Immature natural killer cell (primary cell): ENCODE data around the gene SCUBE3. TPM values are rescaled to one million over a fixed set of nuclear protein-coding genes. Genes with fewer than 3 reads are reported as not detected.

ENCODE experiments used
- DNase-seq, 3 donors: peaks; one replicate each; pipeline ENCODE4 v3.0.0; 2022; ENCODE audit warnings: mixed read lengths in 1 of 3
- H3K27ac Mint-ChIP-seq, 6 donors: one replicate each; pipeline ENCODE4 v1.8.0; 2020; ENCODE audit warnings: mixed read lengths in 6 of 6, mild to moderate bottlenecking in 5 of 6, inconsistent platforms in 4 of 6, moderate library complexity in 3 of 6
- H3K27me3 Mint-ChIP-seq, 3 donors: one replicate each; pipeline ENCODE4 v1.8.0; 2020 to 2021; ENCODE audit warnings: low read depth in 3 of 3, mild to moderate bottlenecking in 3 of 3, mixed read lengths in 3 of 3, moderate library complexity in 3 of 3, inconsistent platforms in 1 of 3
- H3K36me3 Mint-ChIP-seq, 3 donors: one replicate each; pipeline ENCODE4 v1.8.0; 2020; ENCODE audit warnings: mixed read lengths in 3 of 3, inconsistent platforms in 2 of 3, mild to moderate bottlenecking in 2 of 3
- H3K4me1 Mint-ChIP-seq, 2 donors: one replicate each; pipeline ENCODE4 v1.8.0; 2020; ENCODE audit warnings: inconsistent platforms in 2 of 2, mild to moderate bottlenecking in 2 of 2, mixed read lengths in 2 of 2, moderate library complexity in 1 of 2
- H3K4me3 Mint-ChIP-seq, 5 donors: one replicate each; pipeline ENCODE4 v1.8.0; 2020; ENCODE audit warnings: mild to moderate bottlenecking in 5 of 5, mixed read lengths in 5 of 5, inconsistent platforms in 3 of 5, moderate library complexity in 3 of 5
- H3K9me3 Mint-ChIP-seq, 6 donors: one replicate each; pipeline ENCODE4 v1.8.0; 2020; ENCODE audit warnings: mild to moderate bottlenecking in 6 of 6, mixed read lengths in 6 of 6, inconsistent platforms in 4 of 6, moderate library complexity in 3 of 6
- polyA plus RNA-seq, 3 donors: library from polyadenylated mRNA; unstranded; fragments of 300-500 nt; fragmentation: Illumina TruSeq; gene quantifications; one replicate each; pipeline ENCODE4 v1.2.3, GENCODE V29; 2021

Gene SCUBE3
- polyA plus RNA-seq, 3 donors from 2014 or later, result 0.02 to 0.29 TPM; not detected in 1

GRCh38 chr6:35206346-35206745 is 7.4 kb upstream of the SCUBE3 start:
- H3K27me3 Mint-ChIP-seq, result peaks cover 2 to 11% (median 6%) of the 10 kb centered on the region in 3 donors
- H3K9me3 Mint-ChIP-seq, result no peaks in the 10 kb centered on the region
- H3K4me3 Mint-ChIP-seq, result no peak overlapping the region
- no peak for DNase-seq
- H3K4me1 Mint-ChIP-seq, result no peaks in the 10 kb centered on the region
- H3K27ac Mint-ChIP-seq, result no peak overlapping the region
- no peaks in the 10 kb centered on the region for H3K36me3 Mint-ChIP-seq

GRCh38 chr6:35208419-35208818 is 5.3 kb upstream of the SCUBE3 start:
- Mint-ChIP-seq H3K27ac (no peak overlapping the region), H3K9me3 (no peaks in the 10 kb centered on the region), H3K36me3 (peaks cover 0 to 4% (median 0%) of the 10 kb centered on the region in 3 donors), H3K27me3 (peaks cover 11 to 23% (median 17%) of the 10 kb centered on the region in 3 donors), H3K4me1 (peaks cover 7 to 8% of the 10 kb centered on the region in 2 donors), H3K4me3 (no peak overlapping the region)
- no peak for DNase-seq

DNA sequence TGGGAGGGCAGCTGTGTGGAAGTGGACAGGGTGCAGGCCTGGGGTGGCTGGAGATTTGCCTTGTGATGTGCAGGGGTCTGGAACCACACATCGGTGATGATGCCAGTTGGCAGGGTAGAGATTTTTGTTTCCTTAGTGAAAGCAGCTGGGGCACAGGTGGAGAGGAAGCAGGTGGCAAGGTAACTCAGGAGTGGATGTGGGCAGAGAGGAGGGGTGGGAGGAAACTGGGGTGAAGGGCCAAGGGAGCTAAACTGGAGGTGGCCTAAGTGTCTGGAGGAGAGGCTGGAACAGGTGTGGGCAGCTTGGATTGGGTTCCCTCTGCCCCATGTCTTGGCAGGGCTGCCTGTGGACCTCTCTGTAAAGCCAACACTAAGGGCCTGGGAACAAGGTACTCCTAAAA is 4.7 kb upstream of the SCUBE3 start:
- peaks cover 0 to 4% (median 0%) of the 10 kb centered on the region in 3 donors for H3K36me3 Mint-ChIP-seq
- peaks cover 11 to 26% (median 17%) of the 10 kb centered on the region in 3 donors for H3K27me3 Mint-ChIP-seq
- no peak overlapping the region for H3K27ac Mint-ChIP-seq
- DNase-seq, result no peak
- no peak overlapping the region for H3K4me3 Mint-ChIP-seq
- peaks cover 8 to 9% of the 10 kb centered on the region in 2 donors for H3K4me1 Mint-ChIP-seq
- H3K9me3 Mint-ChIP-seq, result no peaks in the 10 kb centered on the region

- Mint-ChIP-seq H3K4me1 (peaks cover 9% of the 10 kb centered on the region in 2 donors), H3K36me3 (peaks cover 0 to 4% (median 0%) of the 10 kb centered on the region in 3 donors)
- DNase-seq, result no peak
These were observed 4.0 kb upstream of the SCUBE3 start for GRCh38 chr6:35209622-35210247.

GRCh38 chr6:35213298-35213791 is 411 bp upstream of the SCUBE3 start:
- H3K36me3 Mint-ChIP-seq, result peaks cover 0 to 4% (median 4%) of the 10 kb centered on the region in 3 donors
- DNase-seq, result no peak
- H3K27ac Mint-ChIP-seq, result no peak overlapping the region
- H3K4me3 Mint-ChIP-seq, result peak overlapping the region; percentile 47 to 84 (median 77)
- H3K9me3 Mint-ChIP-seq, result no peaks in the 10 kb centered on the region
- H3K4me1 Mint-ChIP-seq, result peaks cover 9 to 14% of the 10 kb centered on the region in 2 donors
- peaks cover 18 to 40% (median 29%) of the 10 kb centered on the region in 3 donors for H3K27me3 Mint-ChIP-seq

More at GRCh38 chr6:35209622-35210247, 4.0 kb upstream of the SCUBE3 start:
- Mint-ChIP-seq H3K27ac (no peak overlapping the region), H3K9me3 (no peaks in the 10 kb centered on the region), H3K4me3 (no peak overlapping the region), H3K27me3 (peaks cover 11 to 26% (median 19%) of the 10 kb centered on the region in 3 donors)

DNA sequence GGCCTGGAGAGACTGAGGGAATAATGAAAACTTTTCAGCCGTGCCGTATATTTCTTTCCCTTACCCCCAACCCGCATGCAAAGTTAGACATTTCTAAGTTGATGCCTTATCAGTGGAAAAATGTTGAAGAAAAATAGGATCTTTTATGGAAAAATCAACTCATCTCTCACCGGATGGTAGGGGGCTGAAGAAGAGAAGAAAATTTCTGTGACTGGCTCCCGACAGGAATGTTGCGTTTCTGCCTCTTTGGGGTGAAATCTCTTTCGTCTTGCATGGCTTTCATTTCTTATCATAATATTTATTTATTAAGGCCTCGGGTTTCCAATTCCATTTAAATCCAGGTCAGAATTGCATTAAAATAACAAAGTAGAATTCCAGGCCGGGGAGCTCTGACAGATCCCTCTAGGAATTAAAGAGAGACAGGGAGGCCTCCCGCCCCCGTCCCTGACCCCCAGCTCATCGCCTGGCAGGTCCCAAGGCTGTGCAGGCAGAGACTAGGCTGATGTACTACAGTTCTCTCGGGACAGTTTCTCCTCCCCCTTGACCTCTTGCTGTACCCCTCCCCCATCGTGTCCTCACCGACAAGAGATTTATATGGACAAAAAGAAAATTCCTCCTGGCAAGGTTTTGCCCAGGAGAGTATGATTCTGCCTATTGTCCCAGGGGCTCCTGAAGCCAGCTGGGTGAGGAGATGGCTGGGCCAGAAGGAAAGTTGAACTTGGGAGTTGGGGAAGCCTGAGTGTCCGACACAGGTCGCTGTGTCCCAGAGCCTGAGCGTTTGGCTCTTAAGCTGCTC is 1.3 kb downstream of the SCUBE3 start:
- Mint-ChIP-seq H3K4me3 (peak overlapping the region in 4 of 5 donors; percentile 21 to 56 (median 40)), H3K27ac (no peak overlapping the region), H3K36me3 (peaks cover 0 to 4% (median 4%) of the 10 kb centered on the region in 3 donors), H3K27me3 (peaks cover 15 to 40% (median 32%) of the 10 kb centered on the region in 3 donors), H3K9me3 (no peaks in the 10 kb centered on the region), H3K4me1 (peaks cover 9 to 14% of the 10 kb centered on the region in 2 donors)
- DNase-seq, result no peak

GRCh38 chr6:35215665-35216411 is 2.1 kb downstream of the SCUBE3 start:
- H3K9me3 Mint-ChIP-seq, result no peaks in the 10 kb centered on the region
- no peak overlapping the region for H3K27ac Mint-ChIP-seq
- H3K4me3 Mint-ChIP-seq, result peak overlapping the region in 3 of 5 donors; percentile 17 to 54 (median 18)

DNA sequence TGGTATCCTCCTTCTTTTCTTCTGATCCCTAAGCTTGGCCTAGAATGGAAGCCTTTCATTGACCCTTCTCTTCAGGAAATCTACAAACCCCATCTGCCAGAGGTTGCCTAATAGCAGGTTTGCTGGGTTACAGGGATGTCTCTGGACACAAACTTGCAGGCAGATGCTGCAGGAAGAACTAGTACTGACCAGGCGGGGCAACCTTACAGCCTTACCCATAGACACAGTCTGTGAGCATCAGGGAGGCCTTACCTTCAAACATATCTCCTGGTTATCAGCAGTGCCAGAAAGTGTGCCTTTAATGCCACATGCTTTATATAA is 2.6 kb downstream of the SCUBE3 start:
- peaks cover 0 to 4% (median 4%) of the 10 kb centered on the region in 3 donors for H3K36me3 Mint-ChIP-seq
- no peak overlapping the region for H3K27ac Mint-ChIP-seq
- peaks cover 13 to 41% (median 33%) of the 10 kb centered on the region in 3 donors for H3K27me3 Mint-ChIP-seq
- no peak overlapping the region for H3K4me3 Mint-ChIP-seq
- DNase-seq, result no peak
- no peaks in the 10 kb centered on the region for H3K9me3 Mint-ChIP-seq
- peaks cover 9 to 14% of the 10 kb centered on the region in 2 donors for H3K4me1 Mint-ChIP-seq

More at GRCh38 chr6:35215665-35216411, 2.1 kb downstream of the SCUBE3 start:
- H3K36me3 Mint-ChIP-seq, result peaks cover 0 to 4% (median 4%) of the 10 kb centered on the region in 3 donors
- peaks cover 9 to 14% of the 10 kb centered on the region in 2 donors for H3K4me1 Mint-ChIP-seq
- DNase-seq, result no peak
- H3K27me3 Mint-ChIP-seq, result peaks cover 15 to 44% (median 33%) of the 10 kb centered on the region in 3 donors

GRCh38 chr6:35216851-35217811 is 3.4 kb downstream of the SCUBE3 start:
- Mint-ChIP-seq H3K4me3 (no peak overlapping the region), H3K27me3 (peaks cover 13 to 34% (median 32%) of the 10 kb centered on the region in 3 donors), H3K9me3 (no peaks in the 10 kb centered on the region), H3K36me3 (peaks cover 0 to 4% (median 4%) of the 10 kb centered on the region in 3 donors), H3K27ac (no peak overlapping the region), H3K4me1 (peaks cover 9 to 14% of the 10 kb centered on the region in 2 donors)
- no peak for DNase-seq

DNA sequence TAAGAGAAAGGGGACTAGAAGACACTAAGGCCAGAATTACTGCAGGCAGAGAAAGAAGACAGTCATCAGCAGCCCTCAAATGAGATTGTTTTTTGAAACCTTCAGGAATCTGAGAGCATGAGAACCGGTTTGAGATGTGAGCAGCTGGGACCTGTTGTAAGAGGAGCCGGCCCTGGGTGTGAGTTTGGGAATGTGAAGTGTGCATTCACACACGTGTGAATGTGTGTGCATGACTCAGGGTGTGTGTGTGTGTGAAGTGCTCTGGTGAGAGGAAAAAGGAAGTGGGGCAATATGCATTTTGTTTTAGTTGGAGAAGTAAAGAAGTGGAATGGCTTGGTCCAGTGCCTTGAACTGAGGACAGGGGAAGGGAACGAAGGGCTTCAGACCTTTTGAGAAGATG is 4.3 kb downstream of the SCUBE3 start:
- DNase-seq, result no peak
- peaks cover 12 to 26% (median 25%) of the 10 kb centered on the region in 3 donors for H3K27me3 Mint-ChIP-seq
- no peaks in the 10 kb centered on the region for H3K9me3 Mint-ChIP-seq
- H3K4me3 Mint-ChIP-seq, result no peak overlapping the region
- H3K27ac Mint-ChIP-seq, result no peak overlapping the region
- peaks cover 0 to 4% (median 3%) of the 10 kb centered on the region in 3 donors for H3K36me3 Mint-ChIP-seq
- peaks cover 5 to 10% of the 10 kb centered on the region in 2 donors for H3K4me1 Mint-ChIP-seq

GRCh38 chr6:35218456-35218855 is 4.7 kb downstream of the SCUBE3 start:
- DNase-seq, result no peak
- Mint-ChIP-seq H3K9me3 (no peaks in the 10 kb centered on the region), H3K4me1 (peaks cover 2 to 6% of the 10 kb centered on the region in 2 donors), H3K27ac (no peak overlapping the region), H3K36me3 (peaks cover 0 to 4% (median 0%) of the 10 kb centered on the region in 3 donors), H3K27me3 (peaks cover 11 to 25% (median 24%) of the 10 kb centered on the region in 3 donors), H3K4me3 (no peak overlapping the region)

DNA sequence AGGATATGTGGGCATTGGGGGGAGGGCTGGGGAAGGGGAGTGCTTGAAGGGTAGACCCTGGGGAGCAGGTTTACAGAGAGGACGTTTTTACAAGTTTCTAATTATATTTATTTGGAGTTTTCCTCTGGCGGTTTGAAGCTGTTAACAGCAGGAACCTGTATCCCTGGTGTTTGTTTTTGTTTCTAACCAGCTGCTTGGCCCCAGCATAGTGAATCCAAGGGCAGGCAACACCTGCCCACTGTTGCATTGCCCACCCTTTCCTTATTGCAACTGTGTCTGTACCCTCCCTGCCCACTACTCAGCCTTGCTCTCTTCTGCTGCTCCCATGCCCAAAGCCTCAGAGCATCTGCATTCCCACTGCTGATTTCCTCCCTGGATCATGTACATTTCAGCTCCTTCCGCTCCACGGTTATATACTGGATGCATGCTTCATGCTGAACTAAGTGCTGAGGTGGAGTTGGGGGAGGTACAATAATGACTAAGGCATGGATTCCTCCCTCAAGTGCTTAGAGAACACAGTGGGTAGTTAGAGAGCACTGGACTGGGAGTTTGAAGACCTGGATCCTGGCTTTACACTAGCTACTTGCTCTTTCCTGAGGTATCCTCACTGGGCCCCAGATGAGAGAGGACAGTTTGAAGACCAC is 6.0 kb downstream of the SCUBE3 start:
- no peak for DNase-seq
- H3K4me3 Mint-ChIP-seq, result no peak overlapping the region
- H3K4me1 Mint-ChIP-seq, result peaks cover 2 to 5% of the 10 kb centered on the region in 2 donors
- H3K27me3 Mint-ChIP-seq, result peaks cover 8 to 25% (median 21%) of the 10 kb centered on the region in 3 donors
- peaks cover 0 to 8% (median 4%) of the 10 kb centered on the region in 3 donors for H3K36me3 Mint-ChIP-seq
- no peaks in the 10 kb centered on the region for H3K9me3 Mint-ChIP-seq
- H3K27ac Mint-ChIP-seq, result no peak overlapping the region
